Dermis microvascular lymphatic vessel endothelial cell (primary cell): ENCODE measurements around the gene EQTN. TPM values are rescaled to one million over a fixed set of nuclear protein-coding genes. Genes with fewer than 3 reads are reported as not detected.
"Not testable (repeated sequence)": the region's sequence is repeated elsewhere in the genome, so short reads cannot be mapped to it uniquely, and the experiment has no call there.

Source experiments
- DNase-seq, 2 donors: peaks; one replicate each; pipeline versions ENCODE4 v3.0.0 to v3.0.0-alpha.2; 2010; ENCODE audit warnings: low read depth in 2 of 2
- total RNA-seq: library from RNA; depleted of rRNA; stranded (reverse); fragments of >200 nt; gene quantifications from 2 replicates; pipeline ENCODE4 v1.2.1, GENCODE V29; 2014

Gene EQTN
- total RNA-seq, 1 donor from 2014 or later = under 0.01 TPM

DNA sequence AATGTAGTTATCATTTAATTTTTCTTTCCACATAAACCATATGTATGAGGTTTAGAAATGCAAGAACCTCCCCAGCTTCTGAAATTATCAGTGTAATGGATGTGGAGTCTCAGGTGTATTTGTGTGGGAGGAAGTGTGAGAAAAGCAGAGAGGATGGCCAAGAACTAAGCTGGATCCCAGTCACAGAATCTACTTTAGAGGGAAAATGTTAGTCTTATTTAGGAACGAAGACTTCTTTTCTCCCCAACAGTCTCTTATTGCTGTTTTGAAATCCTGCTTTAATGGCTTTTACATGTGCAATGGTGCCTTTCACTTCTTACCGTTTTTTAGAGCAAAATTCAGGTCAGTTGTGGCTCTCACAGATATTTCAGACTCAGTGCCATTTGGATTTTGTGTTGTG is 3.0 kb downstream of the EQTN start:
- DNase-seq = no peak

DNA sequence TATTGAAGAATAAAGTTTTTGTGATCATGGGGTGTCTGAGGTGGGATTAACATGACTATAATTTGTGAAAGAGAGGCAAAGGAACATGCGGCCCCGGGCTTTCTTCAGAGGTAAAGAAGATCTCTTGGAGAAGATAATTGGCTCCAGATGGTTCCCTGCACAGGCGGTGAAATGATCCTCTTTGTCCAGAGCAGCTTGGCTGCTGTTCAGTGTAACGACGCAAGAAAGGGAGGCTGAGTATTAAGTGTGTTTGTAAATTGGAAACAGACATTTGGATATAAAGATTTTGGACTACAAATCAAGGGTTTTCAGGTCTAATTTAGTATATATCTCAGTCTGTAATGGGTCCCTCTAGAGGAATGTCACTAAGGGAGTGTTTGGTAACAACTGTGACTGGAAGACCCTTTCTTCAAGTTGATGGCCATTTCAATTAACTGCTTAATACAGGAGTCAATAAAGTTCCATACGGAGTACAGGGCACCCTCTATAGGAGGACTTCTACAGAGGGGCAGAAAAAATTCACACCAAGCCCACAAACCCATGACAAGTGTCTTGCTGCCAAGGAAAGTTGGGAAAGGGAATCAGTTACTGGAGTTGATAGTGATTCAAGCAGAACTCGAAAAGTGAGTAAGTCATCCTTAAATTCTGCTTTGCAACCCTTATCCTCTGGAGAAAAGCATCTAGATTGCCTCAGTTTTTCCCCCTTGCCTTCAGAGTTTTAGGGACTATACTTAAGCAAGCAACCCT is 4.1 kb downstream of the EQTN start:
- no peak for DNase-seq

DNA sequence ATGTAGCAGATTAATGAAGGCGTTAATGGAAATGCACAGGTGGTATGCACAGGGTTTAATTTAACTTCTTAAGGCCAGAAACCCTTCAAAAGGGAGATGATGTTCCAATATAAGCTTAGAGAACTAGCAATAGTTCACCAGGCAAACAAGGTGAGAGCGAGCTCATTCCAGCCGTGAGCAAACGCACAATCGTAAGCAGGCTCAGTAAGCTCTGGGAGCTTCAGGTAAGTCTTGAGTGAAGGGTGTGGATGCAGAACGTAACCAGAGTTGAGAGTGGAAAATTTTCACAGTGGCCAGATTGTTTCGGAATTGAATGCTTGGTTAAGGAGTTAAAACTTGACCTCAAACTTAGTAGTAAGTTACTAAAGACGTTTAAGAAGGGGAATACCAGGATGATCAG is 5.7 kb downstream of the EQTN start:
- no peak for DNase-seq

DNA sequence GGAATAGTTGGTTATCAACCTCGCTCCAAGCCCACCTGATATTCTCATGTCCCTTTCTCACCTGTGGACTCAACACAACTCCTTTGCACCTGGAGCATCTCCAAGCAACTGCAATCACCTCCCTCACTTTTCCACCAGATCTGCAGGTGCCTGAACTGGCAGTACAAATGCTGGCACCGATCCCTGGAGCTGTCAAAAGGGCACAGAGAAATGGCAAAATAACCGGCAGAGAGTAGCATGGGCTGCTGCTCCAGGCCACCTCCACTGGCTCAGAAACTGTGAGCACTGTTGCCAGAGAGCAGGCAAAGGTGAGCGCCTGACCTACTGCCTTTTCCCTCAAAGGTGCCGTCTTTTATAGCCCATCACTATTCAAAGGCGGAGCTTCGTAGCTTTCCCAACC is 14.7 kb downstream of the EQTN start:
- DNase-seq = no peak

DNA sequence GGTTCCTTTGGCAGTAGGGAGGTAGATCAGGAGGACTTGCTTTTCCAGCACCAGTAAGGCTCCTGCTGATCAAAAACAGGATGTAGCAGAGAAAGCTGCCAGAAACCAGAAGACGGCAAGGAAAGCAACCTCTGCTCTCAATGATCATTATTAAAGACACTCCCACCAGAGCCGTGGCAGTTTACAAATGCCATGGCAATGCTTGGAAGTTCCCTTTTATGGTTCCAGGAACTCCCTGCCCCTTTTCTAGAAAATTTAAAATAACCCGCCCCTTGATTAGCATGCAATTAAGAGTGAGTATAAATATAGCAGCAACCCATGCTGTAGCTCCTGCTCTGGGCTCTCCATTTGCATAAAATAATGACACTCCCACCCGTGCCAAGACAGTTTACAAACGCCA is 16.1 kb downstream of the EQTN start:
- DNase-seq = peak in 1 of 2 donors; percentile 47

DNA sequence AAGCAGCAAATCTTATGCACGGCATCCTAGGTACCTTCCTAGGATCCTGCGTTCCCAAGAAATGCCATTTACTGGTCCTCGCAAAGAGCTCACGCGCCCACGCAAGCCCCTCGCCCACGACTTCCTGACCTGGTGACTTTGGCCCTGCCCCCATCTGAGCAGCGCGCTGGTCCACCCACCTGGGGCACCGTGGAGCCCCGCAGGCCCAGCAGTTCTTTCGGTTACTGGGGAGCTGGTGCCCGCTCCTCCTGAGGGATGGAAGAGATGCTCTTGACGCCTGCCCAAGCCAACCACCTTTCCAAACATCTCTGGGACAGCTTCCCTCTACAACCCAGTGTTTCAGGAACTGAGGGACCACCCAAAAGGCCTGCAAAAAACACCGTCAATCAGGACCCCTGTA is 16.7 kb downstream of the EQTN start:
- no peak for DNase-seq

DNA sequence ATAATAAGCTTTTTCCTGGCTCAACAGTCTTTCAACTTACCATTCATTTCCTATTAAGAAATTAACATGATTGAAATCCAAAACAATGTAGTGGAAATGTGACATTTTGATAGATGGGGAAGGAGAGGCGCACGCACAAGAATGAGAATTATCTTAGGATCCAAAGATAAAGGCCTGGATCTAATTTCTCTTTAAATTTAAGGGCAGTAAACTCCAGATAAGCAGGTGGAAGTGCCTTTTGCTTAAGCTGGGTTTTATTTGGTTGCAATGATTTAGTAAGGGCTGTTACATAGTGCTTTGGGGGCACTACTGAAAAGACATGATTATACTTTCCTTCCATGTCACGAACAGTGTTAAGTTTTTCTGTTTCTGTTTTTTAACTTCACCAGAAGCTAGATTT is 17.3 kb downstream of the EQTN start:
- no peak for DNase-seq

DNA sequence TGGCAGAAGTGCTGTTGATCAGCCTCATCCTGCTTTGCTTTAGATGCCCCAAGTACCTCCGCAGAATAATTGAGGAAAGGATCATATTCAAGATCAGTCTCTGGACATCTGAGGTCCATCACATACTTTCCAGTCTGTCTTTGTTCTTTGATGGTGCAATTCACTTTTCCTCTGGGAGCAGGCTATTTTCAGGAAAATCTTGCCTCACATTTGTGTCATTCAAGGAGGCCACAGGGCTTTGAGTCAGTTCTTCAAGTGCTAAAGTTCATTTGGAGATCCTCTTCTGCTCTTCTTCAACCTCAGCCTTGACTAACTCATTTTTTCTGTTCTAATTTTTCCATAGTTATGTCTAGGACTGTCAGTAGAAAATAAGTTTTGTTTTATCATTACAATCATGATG is 18.6 kb downstream of the EQTN start:
- DNase-seq = no peak

DNA sequence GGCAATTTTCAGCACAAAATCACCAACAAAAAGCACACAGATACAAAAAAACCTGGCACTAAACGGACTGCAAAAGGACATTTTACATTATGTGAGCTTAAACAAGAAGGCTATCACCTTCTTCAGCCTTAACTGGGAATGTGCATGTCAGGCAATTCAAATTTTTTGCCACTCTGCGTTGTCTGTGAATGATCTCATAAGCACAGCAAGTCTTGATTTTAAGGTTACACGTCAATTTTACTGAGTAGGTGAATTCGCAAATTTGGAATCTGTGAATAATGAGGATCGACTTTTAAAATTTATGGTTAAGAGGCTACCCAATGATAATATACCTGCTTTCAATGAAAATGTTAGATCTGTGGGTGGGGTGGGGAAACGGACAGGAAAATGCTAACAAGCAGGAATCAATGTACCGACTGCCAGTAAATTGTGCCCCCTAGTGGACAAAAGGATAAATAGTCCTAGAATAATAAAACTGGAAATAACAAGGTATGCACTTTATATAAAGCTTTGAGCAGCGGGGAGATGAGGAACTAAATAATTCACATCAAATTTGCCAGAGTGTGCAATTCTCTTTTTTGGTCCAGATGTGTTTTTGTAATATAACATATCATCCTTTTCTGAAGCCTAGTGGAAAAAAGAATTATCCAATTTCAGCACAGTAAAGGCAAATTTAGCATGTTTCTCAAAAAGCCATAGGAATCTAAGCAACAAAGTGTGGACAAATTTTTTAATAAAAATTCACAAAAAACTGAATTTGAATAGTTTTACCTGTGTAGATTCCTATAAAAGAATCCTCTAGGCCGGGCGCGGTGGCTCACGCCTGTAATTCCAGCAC is 20.5 kb downstream of the EQTN start:
- peak; percentile 64 to 73 for DNase-seq

DNA sequence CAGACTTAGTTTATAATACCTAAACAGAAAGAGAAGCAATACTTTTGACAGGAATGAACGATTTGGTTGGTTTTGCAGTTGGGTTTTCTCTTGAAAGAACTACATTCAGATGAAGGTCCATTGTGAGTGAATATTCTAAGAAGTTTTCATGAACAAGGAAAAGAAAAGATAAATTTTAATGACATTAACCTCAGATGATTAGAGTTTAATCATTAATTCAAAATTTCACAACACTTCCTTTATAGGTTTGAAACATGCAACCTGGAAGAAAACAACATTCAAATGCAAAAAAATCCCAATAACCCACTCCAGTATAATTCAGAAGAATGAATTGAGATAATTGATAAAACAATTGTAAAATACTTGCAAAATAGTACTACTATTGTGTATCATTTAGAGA is 23.8 kb downstream of the EQTN start:
- no peak for DNase-seq

DNA sequence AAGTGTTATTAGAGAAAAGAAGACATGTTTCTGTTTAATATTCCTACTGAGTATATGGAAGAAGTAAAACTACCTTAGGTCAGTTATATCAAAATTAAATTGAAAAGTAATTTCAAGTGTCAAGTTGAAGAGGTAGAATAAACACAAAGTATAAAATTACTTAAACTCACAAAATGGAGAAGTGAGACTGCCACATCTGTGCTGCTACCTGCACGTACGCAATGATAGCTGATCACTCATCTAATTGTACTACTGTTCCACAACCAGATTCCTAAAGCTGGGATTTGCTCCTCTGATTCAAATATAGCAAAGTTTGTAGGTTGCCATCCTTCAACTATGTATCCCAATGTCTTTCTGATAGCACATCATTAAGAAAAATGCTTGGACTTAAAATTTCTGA is 24.8 kb downstream of the EQTN start:
- DNase-seq = no peak

DNA sequence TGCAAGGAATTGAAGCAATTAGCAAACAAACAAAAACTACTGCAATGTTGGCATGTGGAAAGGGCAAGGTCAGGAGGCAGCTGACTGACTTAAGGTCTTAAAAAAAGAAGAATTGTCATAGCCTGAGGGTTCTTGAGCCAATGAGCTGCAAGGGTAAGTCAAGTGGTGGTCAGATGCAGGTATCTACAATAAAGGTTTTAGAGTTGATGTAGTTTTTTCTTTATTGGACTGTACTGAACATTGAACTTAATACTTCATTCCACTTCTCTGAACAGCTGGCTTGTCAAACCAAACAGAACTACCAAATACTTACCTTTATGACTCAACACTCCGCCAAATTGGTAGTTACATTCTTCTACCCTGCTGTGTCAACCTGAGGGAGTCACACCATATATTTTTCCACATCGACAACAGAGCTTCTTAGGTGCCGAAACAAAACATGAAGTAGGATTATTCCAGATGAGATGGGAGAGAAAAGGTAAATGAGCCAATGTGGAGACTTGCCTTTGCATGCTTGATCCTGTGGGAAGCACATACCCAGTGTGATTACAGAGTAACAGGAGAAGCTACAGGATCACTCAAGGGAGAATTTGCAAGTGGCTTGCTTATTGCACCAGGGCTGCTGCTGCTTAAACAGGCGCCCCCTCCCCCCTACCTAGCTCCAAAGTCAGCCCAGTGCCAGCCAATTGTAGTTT is 35.3 kb downstream of the EQTN start:
- no peak for DNase-seq

DNA sequence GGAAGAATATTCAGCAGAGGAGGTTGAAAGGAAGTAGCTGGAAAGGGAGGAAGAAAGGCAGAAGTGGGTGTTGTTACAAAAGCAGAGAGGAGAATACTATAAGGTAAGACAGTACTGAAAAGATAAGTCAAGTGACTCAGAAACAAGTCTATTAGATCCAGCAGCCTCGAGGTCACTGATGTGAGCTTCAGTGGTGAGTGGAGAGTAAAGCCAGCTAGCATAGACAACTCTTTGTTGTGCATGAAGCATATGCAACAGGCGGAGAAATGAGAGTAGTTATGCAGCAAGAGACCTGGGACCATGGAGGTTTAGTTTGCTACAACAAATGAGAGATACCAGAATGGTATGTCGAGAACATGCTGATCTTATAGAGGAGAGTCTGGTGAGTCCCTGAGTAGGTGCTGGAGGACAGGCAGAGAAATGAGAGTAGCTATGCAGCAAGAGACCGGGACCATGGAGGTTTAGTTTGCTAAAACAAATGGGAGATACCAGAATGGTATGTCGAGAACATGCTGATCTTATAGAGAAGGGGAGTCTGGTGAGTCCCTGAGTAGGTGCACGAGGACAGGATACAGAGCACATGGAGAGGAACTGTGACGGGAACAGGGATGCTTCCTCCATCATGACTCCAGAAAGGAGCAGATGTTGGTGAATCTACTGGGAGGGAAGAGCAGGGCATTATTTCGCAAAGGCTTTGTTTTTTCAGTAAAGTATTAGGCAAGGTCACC is 36.0 kb downstream of the EQTN start:
- DNase-seq = no peak

DNA sequence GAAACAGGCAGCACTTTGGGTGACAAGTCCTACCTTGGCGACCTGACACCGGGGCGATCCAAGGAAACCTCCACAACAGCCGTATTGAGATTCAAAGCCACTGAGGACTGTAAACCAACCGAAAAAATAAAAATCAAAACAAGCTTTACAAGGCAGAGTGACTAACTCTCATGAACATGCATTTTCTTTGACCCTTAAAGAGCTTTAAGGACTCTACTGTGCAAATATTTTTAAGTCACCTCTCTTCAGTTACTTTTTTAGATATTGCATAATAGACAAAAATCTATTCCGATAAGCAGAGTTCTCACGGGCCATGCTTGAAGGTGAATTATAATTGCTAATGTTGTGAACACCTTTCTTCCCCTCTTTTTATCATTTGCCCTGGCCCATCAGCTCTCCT is 38.3 kb downstream of the EQTN start:
- DNase-seq = no peak

DNA sequence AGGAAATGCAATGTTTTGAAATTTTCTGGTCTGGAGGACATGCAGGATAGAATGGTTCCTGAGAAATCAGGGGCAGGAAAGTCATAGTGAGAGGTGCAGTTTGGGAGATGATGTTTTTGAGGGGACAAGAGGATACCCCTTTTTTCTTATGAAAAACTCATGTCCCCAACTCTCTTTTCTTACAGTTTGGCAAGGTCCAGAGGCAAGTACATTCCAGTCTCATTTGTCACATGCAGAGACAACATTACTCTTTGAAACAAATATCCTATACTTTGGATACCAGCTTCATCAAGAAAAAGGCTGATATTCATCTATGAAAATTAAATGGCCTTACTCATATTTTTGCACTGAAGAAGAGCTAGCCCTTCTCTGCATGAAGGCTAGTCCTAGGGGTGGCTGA is 48.2 kb downstream of the EQTN start:
- DNase-seq = no peak

DNA sequence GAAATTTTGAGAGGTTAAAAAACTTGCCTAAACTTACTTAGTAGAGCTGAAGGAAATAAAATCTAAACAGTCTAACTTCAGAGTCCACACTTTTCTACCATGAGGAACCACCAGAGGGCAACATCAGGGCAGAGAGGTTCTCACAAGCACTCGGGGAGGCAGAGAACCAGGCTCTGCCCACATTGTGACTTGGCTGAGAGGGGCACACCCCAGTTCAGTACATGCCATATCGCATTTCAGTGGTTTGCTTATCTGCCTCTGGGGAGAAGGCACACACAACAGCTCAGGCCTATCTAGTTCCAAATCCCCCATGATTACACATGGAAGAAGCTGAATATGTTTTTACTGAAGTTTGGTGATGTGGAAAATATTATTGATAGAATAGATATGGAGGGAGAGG is 49.2 kb downstream of the EQTN start:
- DNase-seq = peak; percentile 7 to 38

DNA sequence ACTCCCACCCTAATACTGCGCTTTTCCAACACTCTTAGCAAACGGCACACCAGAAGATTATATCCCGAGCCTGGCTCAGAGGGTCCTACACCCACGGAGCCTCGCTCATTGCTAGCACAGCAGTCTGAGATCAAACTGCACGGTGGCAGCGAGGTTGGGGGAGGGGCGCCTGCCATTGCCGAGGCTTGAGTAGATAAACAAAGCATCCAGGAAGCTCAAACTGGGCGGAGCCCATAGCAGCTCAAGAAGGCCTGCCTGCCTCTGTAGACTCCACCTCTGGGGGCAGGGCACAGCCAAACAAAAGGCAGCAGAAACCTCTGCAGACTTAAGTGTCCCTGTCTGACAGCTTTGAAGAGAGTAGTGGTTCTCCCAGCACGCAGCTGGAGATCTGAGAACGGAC is 57.3 kb downstream of the EQTN start:
- not testable (repeated sequence) for DNase-seq

Other genes with a start within 250 kb of the EQTN start
- gene TEK, start 187.9 kb downstream of the EQTN start, total RNA-seq = 147 and 167 TPM in 2 replicates
- not detected in 2 replicates for gene IFNK, start 227.1 kb upstream of the EQTN start, total RNA-seq
- gene MOB3B, start 232.7 kb upstream of the EQTN start, total RNA-seq = 1.4 and 1.9 TPM in 2 replicates